NCI-H2196 (cell line): ENCODE data around the gene ADARB2.
"Not testable (repeated sequence)": the region's sequence is repeated elsewhere in the genome, so short reads cannot be mapped to it uniquely, and the experiment has no call there.

ENCODE experiments used
- DNase-seq: peaks from one replicate; lab custom pipeline; 2025; ENCODE audit not compliant: unreplicated experiment; lab: John Stamatoyannopoulos, UW

ADARB2 gene

DNA sequence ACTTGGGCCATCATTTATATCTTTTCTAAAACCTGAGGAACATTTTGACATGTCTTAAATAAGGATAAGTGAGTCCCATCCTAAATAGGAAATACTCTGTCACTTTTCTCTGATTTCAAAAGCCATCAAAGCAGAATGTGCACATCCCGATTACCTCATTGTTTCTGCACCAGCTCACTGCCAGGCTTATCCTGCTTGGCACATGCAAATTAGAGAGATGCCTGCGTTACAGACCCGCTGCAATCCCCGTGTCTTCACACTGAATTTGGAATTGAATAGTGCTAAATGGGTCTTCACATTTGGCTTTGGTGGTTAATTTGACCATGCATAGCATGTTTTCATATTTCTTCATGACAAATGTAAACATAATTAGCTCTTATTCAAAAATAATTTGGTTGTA is 401.7 kb downstream of the ADARB2 start:
- no peak for DNase-seq

GRCh38 chr10:1333981-1334380 is 403.3 kb downstream of the ADARB2 start:
- DNase-seq: no peak

DNA sequence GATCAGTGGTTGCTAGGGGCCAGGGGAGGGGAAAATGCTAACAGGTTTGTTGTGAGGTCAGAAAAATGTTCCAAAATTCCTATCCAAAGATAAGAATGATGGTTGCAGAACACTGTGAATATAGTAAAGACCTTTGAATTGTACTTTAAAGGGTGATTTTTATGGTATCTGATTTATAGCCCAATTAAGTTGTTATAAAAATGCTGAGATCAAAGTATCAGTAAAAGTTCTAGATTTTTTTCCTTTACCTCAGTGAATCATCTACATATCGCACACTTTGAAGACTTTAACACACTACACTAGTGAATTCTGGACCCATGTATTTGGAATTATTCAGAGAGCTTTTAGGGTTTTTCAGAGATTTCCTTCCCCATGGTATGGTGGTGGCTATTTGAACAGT is 405.8 kb downstream of the ADARB2 start:
- no peak for DNase-seq

GRCh38 chr10:1329622-1330021 is 407.7 kb downstream of the ADARB2 start:
- no peak for DNase-seq

DNA sequence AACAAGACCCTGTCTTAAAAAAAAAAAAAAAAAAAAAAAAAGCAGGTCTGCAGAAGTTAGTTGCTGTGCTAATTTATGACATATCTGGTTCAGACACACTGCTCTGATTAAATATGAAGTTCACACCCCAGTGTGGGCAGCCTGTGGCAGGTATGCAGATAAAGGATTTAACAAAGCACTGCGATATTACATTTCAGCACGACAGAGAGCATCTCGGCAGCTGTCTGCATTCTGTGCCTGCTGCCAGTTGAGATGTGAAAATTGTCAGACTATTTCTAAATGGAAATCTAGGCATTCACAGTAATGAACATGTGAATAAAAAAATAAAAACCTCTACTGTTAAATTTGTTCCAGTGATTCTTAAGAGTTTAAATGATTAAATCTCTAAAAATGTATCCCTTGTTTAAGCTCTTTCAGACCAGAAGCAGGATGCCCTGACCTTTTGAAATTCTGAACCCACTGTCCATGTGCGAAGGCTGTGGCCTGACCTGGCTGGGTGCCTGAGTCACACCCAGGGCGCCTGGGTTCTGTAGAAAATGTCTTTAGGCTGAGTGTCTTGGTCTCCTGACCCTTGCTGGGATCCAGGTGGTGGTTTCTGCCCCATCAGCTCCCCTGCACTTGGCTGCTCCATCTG is 408.2 kb downstream of the ADARB2 start:
- no peak for DNase-seq

- no peak for DNase-seq
Measured at GRCh38 chr10:1328161-1328823, 409.0 kb downstream of the ADARB2 start.

DNA sequence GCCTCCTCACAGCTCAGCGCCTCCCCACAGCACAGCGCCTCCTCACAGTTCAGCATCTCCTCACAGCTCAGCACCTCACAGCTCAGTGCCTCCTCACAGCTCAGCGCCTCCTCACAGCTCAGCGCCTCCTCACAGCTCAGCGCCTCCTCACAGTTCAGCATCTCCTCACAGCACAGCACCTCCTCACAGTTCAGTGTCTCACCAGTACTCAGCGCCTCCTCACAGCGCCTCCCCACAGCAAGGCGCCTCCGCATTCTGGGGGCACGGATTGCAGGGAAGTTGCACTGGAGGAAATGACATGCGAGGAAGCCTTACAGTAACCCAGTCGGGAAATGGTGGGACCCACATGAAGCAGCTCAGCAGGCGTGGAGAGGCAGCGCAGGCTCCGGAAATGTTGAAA is 409.6 kb downstream of the ADARB2 start:
- no peak for DNase-seq

DNA sequence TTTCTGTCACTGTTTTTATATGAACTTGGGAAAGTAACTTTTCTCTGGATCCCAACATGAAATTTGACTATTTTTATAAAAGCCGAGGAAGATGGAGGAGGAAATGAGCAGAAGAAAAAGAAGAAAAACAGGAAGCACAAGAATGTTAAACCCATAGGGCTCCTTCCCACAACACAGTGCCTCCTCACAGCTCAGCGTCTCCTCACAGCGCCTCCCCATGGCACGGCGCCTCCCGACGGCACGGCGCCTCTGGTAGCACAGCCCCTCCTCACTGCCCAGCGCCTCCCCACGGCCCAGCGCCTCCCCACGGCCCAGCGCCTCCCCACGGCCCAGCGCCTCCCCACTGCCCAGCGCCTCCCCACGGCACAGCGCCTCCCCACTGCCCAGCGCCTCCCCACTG is 410.8 kb downstream of the ADARB2 start:
- DNase-seq: not testable (repeated sequence)

DNA sequence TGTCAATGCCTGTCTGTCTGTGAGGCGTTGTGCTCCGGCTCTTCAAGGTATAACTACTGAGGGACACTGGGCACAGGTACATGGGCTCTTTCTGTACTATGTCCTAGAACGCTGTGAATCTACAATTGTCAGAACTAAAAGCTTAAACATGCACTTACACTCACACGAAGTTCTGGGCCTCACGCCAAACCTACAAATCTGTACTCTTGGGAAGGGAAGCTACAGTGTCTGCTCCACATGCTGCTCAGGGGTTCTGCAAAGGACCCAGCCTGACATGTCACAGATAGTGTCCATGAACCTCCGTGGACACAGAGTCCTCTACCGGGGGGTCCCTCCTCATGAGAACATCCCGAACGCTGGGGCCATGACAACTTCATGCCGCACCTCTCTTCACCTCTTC is 412.4 kb downstream of the ADARB2 start:
- no peak for DNase-seq

- DNase-seq: no peak
Measured at GRCh38 chr10:1323951-1324350, 413.4 kb downstream of the ADARB2 start.

- DNase-seq: no peak
Measured at GRCh38 chr10:1320739-1321320, 416.5 kb downstream of the ADARB2 start.

- DNase-seq: no peak
Measured at GRCh38 chr10:1316809-1317143, 420.5 kb downstream of the ADARB2 start.

- no peak for DNase-seq
Measured at GRCh38 chr10:1316121-1316808, 421.1 kb downstream of the ADARB2 start.

GRCh38 chr10:1315178-1315577 is 422.1 kb downstream of the ADARB2 start:
- no peak for DNase-seq

GRCh38 chr10:1311726-1312125 is 425.6 kb downstream of the ADARB2 start:
- DNase-seq: no peak

- no peak for DNase-seq
Measured at GRCh38 chr10:1310271-1310789, 427.0 kb downstream of the ADARB2 start.

- no peak for DNase-seq
Measured at GRCh38 chr10:1309617-1310270, 427.6 kb downstream of the ADARB2 start.

GRCh38 chr10:1308962-1309616 is 428.2 kb downstream of the ADARB2 start:
- DNase-seq: no peak

DNA sequence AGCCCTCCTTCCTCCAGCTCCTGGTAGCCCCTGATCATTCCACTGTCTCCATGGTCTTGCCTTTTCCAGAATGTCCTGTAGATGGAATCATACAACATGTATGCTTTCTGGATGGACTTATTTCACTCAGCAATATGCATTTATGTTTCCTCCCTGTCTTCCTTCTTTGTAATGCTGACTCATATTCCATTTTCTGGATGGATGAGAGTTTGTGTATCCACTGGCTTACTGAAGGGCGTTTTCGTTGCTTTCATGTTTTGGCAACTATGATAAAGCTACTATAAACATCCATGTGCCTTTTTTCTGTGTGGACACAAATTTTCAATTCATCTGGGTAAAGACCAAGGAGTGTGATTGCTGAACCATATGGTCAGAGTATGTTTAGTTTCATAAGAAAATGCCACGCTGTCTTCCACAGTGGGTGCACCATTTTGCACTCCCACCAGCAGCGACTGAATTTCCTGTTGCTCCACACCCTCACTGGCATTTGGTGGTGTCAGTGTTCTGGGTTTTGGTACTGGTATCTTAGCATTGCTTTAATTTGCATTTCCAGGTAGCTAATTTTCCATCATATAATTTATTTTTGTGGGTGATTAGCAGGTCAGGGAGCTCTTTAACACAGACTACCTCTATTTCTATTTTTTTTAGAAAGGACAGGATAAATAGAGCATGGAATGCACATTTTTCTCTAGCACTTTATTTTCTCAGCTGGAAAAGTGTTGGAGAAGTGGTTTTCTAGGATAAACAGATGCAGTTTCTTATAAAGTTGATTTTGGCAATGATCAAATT is 429.0 kb downstream of the ADARB2 start:
- no peak for DNase-seq

- DNase-seq: no peak
Measured at GRCh38 chr10:1301143-1301542, 436.2 kb downstream of the ADARB2 start.
